ENCODE results near the gene AGRN.
"Not testable (repeated sequence)": the region's sequence is repeated elsewhere in the genome, so short reads cannot be mapped to it uniquely, and the experiment has no call there.

The AGRN gene

GRCh38 chr1:1067284-1067859 lies 47.5 kb downstream of the AGRN start:
- DNase-seq (ENCODE audit: low read depth), result no peak

GRCh38 chr1:1067860-1068516 lies 48.1 kb downstream of the AGRN start:
- DNase-seq (ENCODE audit: low read depth), result no peak

- no peak for DNase-seq (ENCODE audit: low read depth)
These were observed 48.7 kb downstream of the AGRN start for GRCh38 chr1:1068517-1069055.

- DNase-seq (ENCODE audit: low read depth), result peak; percentile 81
These were observed 49.3 kb downstream of the AGRN start for GRCh38 chr1:1069056-1069710.

GRCh38 chr1:1069711-1070676 lies 50.1 kb downstream of the AGRN start:
- no peak for DNase-seq (ENCODE audit: low read depth)

- DNase-seq (ENCODE audit: low read depth), result no peak
These were observed 51.8 kb downstream of the AGRN start for GRCh38 chr1:1071486-1072298.

GRCh38 chr1:1072299-1072848 lies 52.5 kb downstream of the AGRN start:
- DNase-seq (ENCODE audit: low read depth), result no peak

- DNase-seq (ENCODE audit: low read depth), result no peak
These were observed 53.2 kb downstream of the AGRN start for GRCh38 chr1:1072849-1073742.

- no peak for DNase-seq (ENCODE audit: low read depth)
These were observed 54.0 kb downstream of the AGRN start, which contains the start of gene RNF223 for GRCh38 chr1:1073743-1074587. Gene RNF223 (minus strand): TSS chr1:1074306. CDS start chr1:1072566, 1,740 bp downstream.

GRCh38 chr1:1074631-1075147 lies 54.8 kb downstream of the AGRN start:
- DNase-seq (ENCODE audit: low read depth), result no peak

GRCh38 chr1:1075148-1075935 lies 55.4 kb downstream of the AGRN start:
- DNase-seq (ENCODE audit: low read depth), result no peak

GRCh38 chr1:1077396-1077795 lies 57.5 kb downstream of the AGRN start:
- not testable (repeated sequence) for DNase-seq (ENCODE audit: low read depth)

- no peak for DNase-seq (ENCODE audit: low read depth)
These were observed 59.6 kb downstream of the AGRN start for GRCh38 chr1:1079408-1080121.

GRCh38 chr1:1080122-1080757 lies 60.3 kb downstream of the AGRN start:
- no peak for DNase-seq (ENCODE audit: low read depth)

GRCh38 chr1:1080951-1081310 lies 61.0 kb downstream of the AGRN start:
- DNase-seq (ENCODE audit: low read depth), result no peak
